Activated CD8-positive, alpha-beta T cell treated with anti-CD3 and anti-CD28 coated beads, Interleukin-2, amount 10 ng/mL, durations not matched to agents 7 days and 5 days (primary cell): ENCODE measurements around the gene ADAP1. TPM values are rescaled to one million over a fixed set of nuclear protein-coding genes. Genes with fewer than 3 reads are reported as not detected.
"Not testable (repeated sequence)": the region's sequence is repeated elsewhere in the genome, so short reads cannot be mapped to it uniquely, and the experiment has no call there.

Experiments
- ATAC-seq: fragments of 150-1000 bp; cut with Tn5 transposase; one replicate; pipeline ENCODE4 v1.10.0; 2021; ENCODE audit warnings: moderate library complexity
- CTCF ChIA-PET: fragments of 350-600 bp; sonication (Branson Sonifier 250); formaldehyde crosslinking; loops from one replicate; lab custom pipeline; 2021; ENCODE audit warnings: antibody characterized with exemption; lab: Charles Lee
- POLR2A ChIA-PET: fragments of 350-600 bp; sonication (Branson Sonifier 250); formaldehyde crosslinking; loops from one replicate; lab custom pipeline; 2021; ENCODE audit warnings: antibody characterized with exemption; lab: Charles Lee
- DNase-seq: peaks from one replicate; pipeline ENCODE4 v3.0.0-alpha.2; 2020
- H3K27ac Mint-ChIP-seq: one replicate; pipeline ENCODE4 v1.8.0; 2021; ENCODE audit warnings: mild to moderate bottlenecking, mixed read lengths
- H3K27me3 Mint-ChIP-seq: one replicate; pipeline ENCODE4 v1.8.0; 2021; ENCODE audit warnings: low read depth, mixed read lengths
- H3K36me3 Mint-ChIP-seq: one replicate; pipeline ENCODE4 v1.8.0; 2021; ENCODE audit warnings: low read depth, mixed read lengths
- H3K4me1 Mint-ChIP-seq: one replicate; pipeline ENCODE4 v1.8.0; 2021; ENCODE audit warnings: low read depth, mixed read lengths
- H3K4me3 Mint-ChIP-seq: one replicate; pipeline ENCODE4 v1.8.0; 2021; ENCODE audit warnings: mild to moderate bottlenecking, mixed read lengths
- H3K9me3 Mint-ChIP-seq: one replicate; pipeline ENCODE4 v1.8.0; 2022; ENCODE audit warnings: mixed read lengths; ENCODE audit not compliant: insufficient read depth
- total RNA-seq, 2 experiments: library from RNA; stranded (reverse); gene quantifications; one replicate each; pipeline ENCODE4 v1.2.3, GENCODE V29; 2021

ADAP1 gene
- total RNA-seq, 2 experiments from 2014 or later: 24.2 to 28.6 TPM

DNA sequence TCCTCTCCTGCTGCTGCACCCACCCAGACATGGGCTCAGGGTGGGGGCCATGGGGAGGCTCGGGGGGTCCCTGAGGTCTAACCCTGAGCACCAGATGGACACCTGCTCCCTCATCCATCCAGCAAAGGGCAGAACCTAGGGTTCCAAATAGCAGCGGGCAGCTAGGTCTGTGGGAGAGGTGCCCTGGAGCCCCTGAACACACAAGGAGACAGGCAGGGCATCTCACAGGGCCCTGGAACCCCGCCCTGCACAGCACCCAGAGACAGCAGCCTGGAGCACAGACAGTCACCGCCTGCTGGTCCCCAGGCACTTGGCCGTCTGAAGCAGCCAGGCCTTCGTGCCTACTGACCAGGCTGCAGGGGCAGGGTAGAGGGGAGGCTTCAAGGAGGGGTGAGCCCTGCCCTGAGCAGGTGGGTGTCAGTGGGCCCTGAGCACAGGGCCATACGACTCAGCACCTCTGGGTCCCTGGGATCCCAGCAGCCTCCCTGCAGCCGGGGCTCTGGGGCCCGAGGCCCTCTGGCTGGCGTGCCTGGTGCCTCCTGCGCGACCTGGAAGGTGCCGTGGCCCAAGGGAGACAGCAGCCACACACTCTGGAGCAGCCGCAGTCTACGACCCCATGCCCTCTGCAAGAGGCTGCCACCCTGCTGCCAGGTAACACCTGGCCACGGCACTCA, 39.8 kb downstream of the ADAP1 start:
- POLR2A ChIA-PET: no interaction called here
- no peak for DNase-seq
- CTCF ChIA-PET: no interaction called here

DNA sequence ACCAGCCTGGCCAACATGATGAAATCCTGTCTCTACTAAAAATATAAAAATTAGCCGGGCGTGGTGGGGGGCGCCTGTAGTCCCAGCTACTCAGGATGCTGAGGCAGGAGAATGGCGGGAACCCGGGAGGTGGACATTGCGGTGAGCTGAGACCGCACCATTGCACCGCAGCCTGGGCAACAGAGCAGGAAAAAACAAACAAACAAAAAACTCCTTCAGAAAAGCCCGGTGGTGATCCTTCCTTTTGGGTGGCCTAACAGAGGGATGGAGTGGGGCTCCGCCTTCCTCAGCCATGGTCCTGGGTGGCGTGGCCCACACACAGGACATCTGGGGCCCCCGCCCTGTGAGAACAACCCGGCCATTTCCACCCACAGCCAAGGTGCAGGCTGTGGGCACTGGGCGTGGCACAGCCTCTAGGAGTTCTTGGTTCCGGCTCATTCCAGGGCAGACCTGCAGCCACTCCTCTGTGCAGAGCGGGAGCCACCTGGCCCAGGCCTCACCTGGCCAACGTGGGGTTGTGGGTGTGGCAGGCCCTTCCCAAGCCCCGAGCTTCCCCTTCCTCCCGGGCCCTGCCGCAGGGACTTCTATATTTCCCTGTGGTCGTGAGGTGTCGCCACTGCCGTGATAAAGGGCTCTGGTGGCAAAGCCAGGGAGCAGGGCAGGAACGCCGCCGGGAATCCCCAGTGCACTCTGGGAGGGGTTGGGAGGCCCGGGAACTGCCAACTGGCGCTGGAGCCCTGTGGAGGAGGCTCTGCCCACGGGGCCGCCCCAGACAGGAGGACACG, 40.6 kb downstream of the ADAP1 start:
- H3K36me3 Mint-ChIP-seq: no peaks in the 10 kb centered on the region
- ATAC-seq: no peak
- H3K4me1 Mint-ChIP-seq: peaks cover 11% of the 10 kb centered on the region
- H3K27me3 Mint-ChIP-seq: no peaks in the 10 kb centered on the region
- H3K9me3 Mint-ChIP-seq: no peaks in the 10 kb centered on the region
- H3K27ac Mint-ChIP-seq: no peak overlapping the region
- ChIA-PET POLR2A (no interaction called here), CTCF (no interaction called here)
- DNase-seq: no peak
- no peak overlapping the region for H3K4me3 Mint-ChIP-seq

More for the DNA sequence above, 39.8 kb downstream of the ADAP1 start:
- ATAC-seq: no peak
- Mint-ChIP-seq H3K27ac (no peak overlapping the region), H3K9me3 (no peaks in the 10 kb centered on the region), H3K4me1 (peaks cover 10% of the 10 kb centered on the region), H3K27me3 (no peaks in the 10 kb centered on the region), H3K4me3 (no peak overlapping the region), H3K36me3 (no peaks in the 10 kb centered on the region)

DNA sequence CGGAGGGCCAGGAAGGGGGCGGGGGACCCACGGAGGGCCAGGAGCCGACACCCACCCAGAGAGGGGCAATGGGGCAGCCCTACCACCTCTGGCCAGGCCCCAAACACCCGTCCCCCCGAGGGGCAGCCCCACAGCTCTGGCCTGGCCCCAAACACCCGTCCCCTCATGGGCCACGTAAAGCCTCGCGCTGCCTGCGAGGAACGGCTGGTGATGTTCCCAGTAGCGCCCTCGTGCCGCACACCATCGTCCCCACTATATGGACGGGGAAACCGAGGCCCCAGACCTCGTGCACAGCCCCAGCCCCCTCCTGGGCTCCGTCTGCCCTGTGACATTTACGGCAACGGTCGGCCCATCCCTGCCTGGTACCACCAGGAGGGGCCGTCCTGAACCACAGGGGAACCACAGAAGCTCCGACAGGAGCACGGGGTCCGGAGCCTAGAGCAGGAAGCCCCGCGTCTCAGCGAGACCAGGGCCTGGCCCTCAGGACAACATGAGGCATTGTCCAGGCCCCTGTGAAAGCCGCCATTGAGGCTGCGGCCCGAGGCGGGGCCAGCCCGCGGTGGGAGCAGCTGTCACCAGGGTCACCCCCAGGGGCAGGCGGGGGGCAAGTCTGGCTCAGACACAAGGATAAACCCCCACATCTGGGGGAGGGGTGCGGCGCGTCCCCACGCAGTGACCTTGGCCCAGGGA, 42.5 kb downstream of the ADAP1 start:
- ATAC-seq (no peak), DNase-seq (no peak)
- CTCF ChIA-PET: no interaction called here
- H3K36me3 Mint-ChIP-seq: no peaks in the 10 kb centered on the region
- no peak overlapping the region for H3K4me3 Mint-ChIP-seq
- no peaks in the 10 kb centered on the region for H3K9me3 Mint-ChIP-seq
- no peaks in the 10 kb centered on the region for H3K27me3 Mint-ChIP-seq
- POLR2A ChIA-PET: no interaction called here
- no peak overlapping the region for H3K27ac Mint-ChIP-seq
- H3K4me1 Mint-ChIP-seq: peaks cover 11% of the 10 kb centered on the region

- Mint-ChIP-seq H3K27me3 (no peaks in the 10 kb centered on the region), H3K27ac (no peak overlapping the region), H3K36me3 (no peaks in the 10 kb centered on the region), H3K4me1 (peaks cover 11% of the 10 kb centered on the region), H3K9me3 (no peaks in the 10 kb centered on the region), H3K4me3 (no peak overlapping the region)
- ChIA-PET CTCF (interaction anchor here (1.4 to 2.0 kb wide), 3 partner anchors 11 to 82 kb away, joined by 7 to 9 read pairs (median 8); partner anchors contain the start of gene ADAP1), POLR2A (interaction anchor here (1.2 kb wide), 1 partner anchor 64 kb away, joined by 4 read pairs; the partner anchor contains the start of gene COX19)
- DNase-seq (no peak), ATAC-seq (no peak)
Measured at GRCh38 chr7:910931-911431, 43.5 kb downstream of the ADAP1 start.

DNA sequence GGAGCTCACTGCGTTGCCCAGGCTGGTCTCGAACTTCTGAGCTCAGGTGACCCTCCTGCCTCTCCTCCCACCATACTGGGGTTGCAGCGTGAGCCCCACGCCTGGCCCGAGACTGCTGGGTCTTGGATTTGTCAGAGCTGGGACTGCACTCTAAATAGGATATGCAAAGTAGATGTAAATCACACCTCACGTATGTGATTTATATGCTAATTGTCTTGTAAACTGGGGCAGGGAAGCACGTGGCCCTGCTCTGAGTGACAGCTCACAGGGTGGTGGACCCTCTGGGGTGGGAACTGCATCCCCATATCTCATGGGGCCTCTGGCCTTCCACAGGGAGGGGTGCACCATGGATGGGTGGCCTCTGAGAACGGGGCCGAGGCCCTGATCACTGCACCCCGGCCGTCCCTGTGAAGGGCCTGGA, 44.0 kb downstream of the ADAP1 start:
- no peaks in the 10 kb centered on the region for H3K9me3 Mint-ChIP-seq
- peaks cover 11% of the 10 kb centered on the region for H3K4me1 Mint-ChIP-seq
- CTCF ChIA-PET: interaction anchor here (0.9 to 2.0 kb wide), 5 partner anchors 11 to 83 kb away, joined by 3 to 9 read pairs (median 7); partner anchors contain the start of gene ADAP1
- H3K4me3 Mint-ChIP-seq: peak overlapping the region; percentile 34
- H3K27me3 Mint-ChIP-seq: no peaks in the 10 kb centered on the region
- ATAC-seq: no peak
- no peaks in the 10 kb centered on the region for H3K36me3 Mint-ChIP-seq
- POLR2A ChIA-PET: interaction anchor here (1.2 to 1.4 kb wide), 2 partner anchors 13 to 65 kb away, joined by 4 to 5 read pairs; partner anchors contain the start of gene COX19
- H3K27ac Mint-ChIP-seq: peak overlapping the region; percentile 43
- no peak for DNase-seq

GRCh38 chr7:909358-910329, 44.8 kb downstream of the ADAP1 start:
- H3K9me3 Mint-ChIP-seq: no peaks in the 10 kb centered on the region
- no peaks in the 10 kb centered on the region for H3K27me3 Mint-ChIP-seq
- no peaks in the 10 kb centered on the region for H3K36me3 Mint-ChIP-seq
- peak; percentile 16 for ATAC-seq
- CTCF ChIA-PET: interaction anchor here (0.9 to 2.0 kb wide), 9 partner anchors 12 to 267 kb away, joined by 3 to 9 read pairs (median 4); partner anchors contain the start of genes ADAP1 and COX19
- peak overlapping the region; percentile 43 for H3K27ac Mint-ChIP-seq
- POLR2A ChIA-PET: interaction anchor here (0.7 to 1.4 kb wide), 3 partner anchors 14 to 65 kb away, joined by 3 to 5 read pairs (median 4); partner anchors contain the start of genes ADAP1 and COX19
- no peak for DNase-seq
- peak overlapping the region; percentile 12 for H3K4me3 Mint-ChIP-seq
- H3K4me1 Mint-ChIP-seq: peaks cover 11% of the 10 kb centered on the region

DNA sequence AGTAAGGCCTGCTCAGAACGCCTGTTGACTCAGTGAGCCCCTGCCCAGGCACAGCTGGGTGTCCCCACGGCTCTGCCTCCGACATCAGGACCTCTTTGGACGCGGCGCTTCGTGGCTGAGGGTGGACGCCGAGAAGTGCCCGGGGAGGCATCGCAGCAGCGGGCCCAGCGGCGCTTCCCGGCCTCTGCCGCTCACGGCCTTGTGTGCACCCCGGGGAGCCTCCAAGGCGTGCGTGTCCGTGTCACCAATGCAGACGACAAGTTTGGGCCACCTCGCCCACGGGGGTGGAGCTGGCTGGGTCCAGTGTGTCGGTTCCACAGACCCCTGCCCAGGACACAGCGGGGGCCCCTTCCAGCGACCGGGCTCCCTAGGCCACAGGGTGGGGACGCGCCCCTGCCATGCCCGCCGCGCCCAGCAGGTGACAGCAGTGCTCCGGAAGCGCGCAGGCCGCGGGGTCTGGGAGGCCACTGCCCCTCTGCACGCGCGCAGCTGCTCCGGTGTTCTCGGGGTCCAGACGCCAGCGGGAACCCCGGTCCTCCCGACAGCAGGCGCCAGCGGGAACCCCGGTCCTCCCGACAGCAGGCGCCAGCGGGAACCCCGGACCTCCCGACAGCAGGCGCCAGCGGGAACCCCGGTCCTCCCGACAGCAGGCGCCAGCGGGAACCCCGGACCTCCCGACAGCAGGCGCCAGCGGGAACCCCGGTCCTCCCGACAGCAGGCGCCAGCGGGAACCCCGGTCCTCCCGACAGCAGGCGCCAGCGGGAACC, 45.7 kb downstream of the ADAP1 start:
- not testable (repeated sequence) for H3K9me3 Mint-ChIP-seq, H3K36me3 Mint-ChIP-seq, H3K4me3 Mint-ChIP-seq, H3K27ac Mint-ChIP-seq, H3K27me3 Mint-ChIP-seq
- CTCF ChIA-PET: interaction anchor here (0.9 to 2.5 kb wide), 7 partner anchors 14 to 268 kb away, joined by 3 to 12 read pairs (median 4); partner anchors contain the start of gene COX19
- POLR2A ChIA-PET: interaction anchor here (0.6 to 1.9 kb wide), 2 partner anchors 14 to 1511 kb away, joined by 4 to 5 read pairs (median 5); no protein-coding TSS in a partner anchor
- ATAC-seq: peak; percentile 78
- peaks cover 11% of the 10 kb centered on the region for H3K4me1 Mint-ChIP-seq
- peak; percentile 69 for DNase-seq

DNA sequence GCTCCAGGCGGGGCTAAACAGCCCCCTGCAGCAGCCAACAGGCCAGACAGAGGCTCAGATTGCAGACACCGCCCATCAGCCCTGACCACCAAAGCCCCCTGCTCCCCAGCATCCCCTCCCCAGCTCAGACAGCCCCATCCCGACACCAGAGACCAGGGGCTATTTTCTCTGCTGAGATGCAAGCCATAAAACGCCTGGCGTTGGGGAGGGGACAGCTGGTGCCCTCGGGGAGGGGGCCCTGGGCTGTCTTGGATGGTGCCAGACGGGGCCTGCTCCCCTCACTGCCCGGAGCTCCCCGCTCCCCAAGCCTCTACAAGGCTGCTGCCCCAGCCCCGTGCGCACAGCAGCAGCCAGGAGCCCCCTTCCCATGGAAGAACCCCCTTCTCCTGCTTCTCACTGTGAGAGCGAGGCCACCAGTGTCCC, 46.3 kb downstream of the ADAP1 start:
- Mint-ChIP-seq H3K27me3 (no peaks in the 10 kb centered on the region), H3K4me3 (no peak overlapping the region), H3K36me3 (no peaks in the 10 kb centered on the region), H3K9me3 (no peaks in the 10 kb centered on the region), H3K4me1 (peaks cover 11% of the 10 kb centered on the region), H3K27ac (no peak overlapping the region)
- ChIA-PET POLR2A (interaction anchor here (0.6 to 1.9 kb wide), 3 partner anchors 15 to 1511 kb away, joined by 4 to 7 read pairs (median 5); partner anchors contain the start of gene COX19), CTCF (interaction anchor here (1.0 to 2.5 kb wide), 7 partner anchors 14 to 268 kb away, joined by 3 to 12 read pairs (median 4); partner anchors contain the start of gene COX19)
- ATAC-seq (peak; percentile 2), DNase-seq (peak; percentile 30)

DNA sequence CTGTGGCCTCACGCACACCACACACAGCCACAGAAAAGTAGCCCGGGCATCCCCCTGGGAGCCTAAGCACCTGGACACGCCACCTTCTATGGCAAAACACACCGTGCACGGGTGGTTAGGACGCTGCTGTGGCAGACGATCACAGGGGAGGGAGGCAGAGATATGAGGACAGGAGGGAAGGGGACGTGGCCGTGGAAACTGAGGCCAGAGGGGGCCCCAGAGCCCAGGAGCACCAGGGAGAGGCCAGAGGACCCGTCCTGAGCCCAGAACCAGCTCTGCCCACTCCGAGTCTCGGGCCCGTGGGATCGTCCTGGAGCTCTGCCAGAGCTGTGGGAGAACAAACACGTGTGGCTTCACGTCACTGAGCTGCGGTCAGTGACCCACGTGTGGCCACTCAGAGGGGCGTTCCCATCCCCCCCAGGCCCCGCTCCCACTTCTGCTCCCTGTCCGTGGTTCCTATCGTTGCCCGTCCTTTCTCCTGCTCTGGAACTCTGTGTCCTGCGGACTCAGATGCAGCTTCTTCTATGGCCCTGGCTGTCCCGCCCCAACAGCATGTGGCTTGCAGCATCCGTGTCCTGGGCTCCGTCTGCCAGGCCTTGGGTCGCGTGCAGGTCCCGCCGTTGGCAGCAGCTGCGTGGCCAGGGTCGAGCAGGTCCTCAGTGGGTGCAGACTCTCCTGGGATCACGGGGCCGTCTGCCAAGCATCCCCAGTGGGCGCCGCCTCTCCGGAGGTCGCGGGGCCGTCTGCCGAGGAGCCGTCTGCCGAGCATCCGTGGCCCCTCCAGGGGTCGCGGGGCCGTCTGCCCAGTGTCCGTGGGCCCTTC, 47.1 kb downstream of the ADAP1 start:
- Mint-ChIP-seq H3K27me3 (no peaks in the 10 kb centered on the region), H3K9me3 (no peaks in the 10 kb centered on the region), H3K27ac (no peak overlapping the region), H3K4me3 (no peak overlapping the region), H3K4me1 (peaks cover 11% of the 10 kb centered on the region), H3K36me3 (no peaks in the 10 kb centered on the region)
- CTCF ChIA-PET: interaction anchor here (1.3 to 2.5 kb wide), 4 partner anchors 15 to 86 kb away, joined by 4 to 12 read pairs (median 8); partner anchors contain the start of gene COX19
- peak; percentile 60 for DNase-seq
- ATAC-seq: peak; percentile 10
- POLR2A ChIA-PET: interaction anchor here (0.6 to 1.9 kb wide), 4 partner anchors 16 to 68 kb away, joined by 3 to 7 read pairs (median 4); partner anchors contain the start of genes COX19 and GET4
